Mesodermal cell (in vitro differentiated cells): ENCODE data around the gene SPOP.

Source experiments
- H3K27ac ChIP-seq: 2 replicates; pipeline ENCODE4 v1.7.0; 2013; ENCODE audit warnings: mild to moderate bottlenecking, low read depth, low read length, moderate library complexity; ENCODE audit not compliant: severe bottlenecking
- H3K36me3 ChIP-seq: 2 replicates; pipeline ENCODE4 v1.7.1; 2013; ENCODE audit warnings: mild to moderate bottlenecking, low read length, moderate library complexity; ENCODE audit not compliant: control insufficient read depth, insufficient read depth
- H3K4me1 ChIP-seq: one replicate; pipeline ENCODE4 v1.7.1; 2013; ENCODE audit warnings: mild to moderate bottlenecking, low read length; ENCODE audit not compliant: insufficient read depth, control insufficient read depth, poor library complexity, severe bottlenecking
- H3K4me3 ChIP-seq: 2 replicates; pipeline ENCODE4 v1.7.0; 2013; ENCODE audit warnings: low read length, control low read depth, mild to moderate bottlenecking; ENCODE audit not compliant: insufficient read depth, poor library complexity, severe bottlenecking; ENCODE audit errors: extremely low read depth
- H3K9me3 ChIP-seq: 2 replicates; pipeline ENCODE4 v1.7.1; 2013; ENCODE audit warnings: mild to moderate bottlenecking, low read length, moderate library complexity; ENCODE audit not compliant: control insufficient read depth
- WGBS, 2 experiments: methylation state at CpG; one replicate each; pipeline ENCODE4 v1.1.5; 2013; ENCODE audit warnings: missing lambda C conversion rate in 2 of 2; ENCODE audit not compliant: insufficient coverage in 2 of 2; 5-methylcytosine and 5-hydroxymethylcytosine counted together

The SPOP gene

GRCh38 chr17:49585422-49586027 is 92.4 kb downstream of the SPOP start:
- Histone ChIP-seq H3K9me3 (no peaks in the 10 kb centered on the region), H3K36me3 (no peaks in the 10 kb centered on the region), H3K4me3 (no peak overlapping the region), H3K27ac (no peak overlapping the region), H3K4me1 (no peaks in the 10 kb centered on the region)
- 47 to 59% methylated on average over 3 of the region's 3 CpGs for WGBS, 2 experiments

- 89 to 90% methylated on average over 3 of the region's 4 CpGs for WGBS, 2 experiments
- H3K36me3 ChIP-seq = no peaks in the 10 kb centered on the region
- no peaks in the 10 kb centered on the region for H3K9me3 ChIP-seq
- no peak overlapping the region for H3K4me3 ChIP-seq
- H3K4me1 ChIP-seq = no peaks in the 10 kb centered on the region
- H3K27ac ChIP-seq = no peak overlapping the region
Measured at GRCh38 chr17:49583889-49584288, 94.0 kb downstream of the SPOP start.

- H3K9me3 ChIP-seq = no peaks in the 10 kb centered on the region
Measured at GRCh38 chr17:49583226-49583625, 94.7 kb downstream of the SPOP start.

GRCh38 chr17:49582789-49583188 is 95.1 kb downstream of the SPOP start:
- Histone ChIP-seq H3K9me3 (no peaks in the 10 kb centered on the region), H3K4me1 (no peaks in the 10 kb centered on the region), H3K4me3 (no peak overlapping the region), H3K27ac (no peak overlapping the region), H3K36me3 (no peaks in the 10 kb centered on the region)
- 88 to 90% methylated on average over 2 to 6 of the region's 8 CpGs for WGBS, 2 experiments

More at GRCh38 chr17:49583226-49583625, 94.7 kb downstream of the SPOP start:
- H3K4me3 ChIP-seq = no peak overlapping the region
- H3K4me1 ChIP-seq = no peaks in the 10 kb centered on the region
- H3K27ac ChIP-seq = no peak overlapping the region
- WGBS, 2 experiments = 96 to 98% methylated on average over 5 of the region's 5 CpGs
- H3K36me3 ChIP-seq = no peaks in the 10 kb centered on the region

GRCh38 chr17:49582055-49582722 is 95.7 kb downstream of the SPOP start:
- peaks cover 2% of the 10 kb centered on the region for H3K4me1 ChIP-seq
- no peaks in the 10 kb centered on the region for H3K36me3 ChIP-seq
- no peaks in the 10 kb centered on the region for H3K9me3 ChIP-seq
- WGBS, 2 experiments = 96% methylated on average over 9 to 12 of the region's 12 CpGs
- no peak overlapping the region for H3K4me3 ChIP-seq
- no peak overlapping the region for H3K27ac ChIP-seq

GRCh38 chr17:49581648-49581998 is 96.3 kb downstream of the SPOP start:
- Histone ChIP-seq H3K4me1 (peaks cover 5% of the 10 kb centered on the region), H3K4me3 (no peak overlapping the region), H3K36me3 (no peaks in the 10 kb centered on the region), H3K27ac (no peak overlapping the region), H3K9me3 (no peaks in the 10 kb centered on the region)
- 81% methylated on average over 4 of the region's 6 CpGs for whole genome bisulfite sequencing, 2 experiments

- no peak overlapping the region for H3K27ac ChIP-seq
- peaks cover 5% of the 10 kb centered on the region for H3K4me1 ChIP-seq
- no peaks in the 10 kb centered on the region for H3K9me3 ChIP-seq
- H3K36me3 ChIP-seq = no peaks in the 10 kb centered on the region
- 92 to 96% methylated on average over 9 to 10 of the region's 12 CpGs for WGBS, 2 experiments
- H3K4me3 ChIP-seq = no peak overlapping the region
Measured at GRCh38 chr17:49580981-49581647, 96.8 kb downstream of the SPOP start.

- Histone ChIP-seq H3K4me1 (peaks cover 5% of the 10 kb centered on the region), H3K36me3 (no peaks in the 10 kb centered on the region), H3K4me3 (no peak overlapping the region), H3K27ac (no peak overlapping the region), H3K9me3 (no peaks in the 10 kb centered on the region)
- WGBS, 2 experiments = 89 to 91% methylated on average over 13 to 19 of the region's 21 CpGs
Measured at GRCh38 chr17:49580055-49580721, 97.7 kb downstream of the SPOP start.

GRCh38 chr17:49579522-49579921 is 98.4 kb downstream of the SPOP start:
- H3K36me3 ChIP-seq = no peaks in the 10 kb centered on the region
- peaks cover 5% of the 10 kb centered on the region for H3K4me1 ChIP-seq
- 87 to 89% methylated on average over 4 to 5 of the region's 5 CpGs for WGBS, 2 experiments
- H3K9me3 ChIP-seq = no peaks in the 10 kb centered on the region
- no peak overlapping the region for H3K4me3 ChIP-seq
- H3K27ac ChIP-seq = no peak overlapping the region

GRCh38 chr17:49578952-49579500 is 98.9 kb downstream of the SPOP start:
- H3K4me1 ChIP-seq = peaks cover 5% of the 10 kb centered on the region
- WGBS, 2 experiments = 95 to 96% methylated on average over 13 to 15 of the region's 17 CpGs
- no peaks in the 10 kb centered on the region for H3K9me3 ChIP-seq
- no peak overlapping the region for H3K27ac ChIP-seq
- no peak overlapping the region for H3K4me3 ChIP-seq
- H3K36me3 ChIP-seq = no peaks in the 10 kb centered on the region
